DMS53 treated with DMSO at 0.1 percent for 48 hours (cell line): Measurements from ENCODE around the gene SGMS1.
A peak's percentile ranks its signal among the peaks of the same experiment; 100 is the strongest.

Experiments
- DNase-seq: peaks from one replicate; lab custom pipeline; 2025; ENCODE audit not compliant: unreplicated experiment; lab: John Stamatoyannopoulos, UW

The SGMS1 gene

GRCh38 chr10:50404021-50404773 lies 219.6 kb downstream of the SGMS1 start:
- DNase-seq, result no peak

GRCh38 chr10:50403074-50403473 lies 220.7 kb downstream of the SGMS1 start:
- DNase-seq, result no peak

GRCh38 chr10:50402466-50402865 lies 221.3 kb downstream of the SGMS1 start:
- DNase-seq, result no peak

GRCh38 chr10:50400694-50401093 lies 223.1 kb downstream of the SGMS1 start:
- DNase-seq, result no peak

GRCh38 chr10:50398823-50399222 lies 224.9 kb downstream of the SGMS1 start:
- no peak for DNase-seq

GRCh38 chr10:50398381-50398780 lies 225.4 kb downstream of the SGMS1 start:
- no peak for DNase-seq

- no peak for DNase-seq
Observed at GRCh38 chr10:50397312-50398140, 226.2 kb downstream of the SGMS1 start.

- no peak for DNase-seq
Observed at GRCh38 chr10:50396491-50397311, 227.1 kb downstream of the SGMS1 start.

GRCh38 chr10:50395851-50396250 lies 227.9 kb downstream of the SGMS1 start:
- DNase-seq, result no peak

- DNase-seq, result no peak
Observed at GRCh38 chr10:50395271-50395670, 228.5 kb downstream of the SGMS1 start.

- DNase-seq, result no peak
Observed at GRCh38 chr10:50394832-50395231, 228.9 kb downstream of the SGMS1 start.

GRCh38 chr10:50393784-50394467 lies 229.8 kb downstream of the SGMS1 start:
- DNase-seq, result no peak

- no peak for DNase-seq
Observed at GRCh38 chr10:50392966-50393718, 230.6 kb downstream of the SGMS1 start.

GRCh38 chr10:50392426-50392825 lies 231.3 kb downstream of the SGMS1 start:
- peak; percentile 17 for DNase-seq

- no peak for DNase-seq
Observed at GRCh38 chr10:50390302-50390701, 233.5 kb downstream of the SGMS1 start.

- DNase-seq, result peak; percentile 64
Observed at GRCh38 chr10:50388181-50388580, 235.6 kb downstream of the SGMS1 start.

GRCh38 chr10:50387732-50388073 lies 236.1 kb downstream of the SGMS1 start:
- no peak for DNase-seq

GRCh38 chr10:50387007-50387731 lies 236.6 kb downstream of the SGMS1 start:
- no peak for DNase-seq

- DNase-seq, result no peak
Observed at GRCh38 chr10:50385624-50386023, 238.1 kb downstream of the SGMS1 start.

GRCh38 chr10:50384898-50385297 lies 238.9 kb downstream of the SGMS1 start:
- DNase-seq, result no peak
